RKO (cell line): Measurements from ENCODE around the gene OGA.

Source experiments
- DNase-seq: peaks from one replicate; pipeline ENCODE4 v3.0.0-alpha.2; 2016; ENCODE audit warnings: low spot score

Gene OGA

GRCh38 chr10:101774589-101775272, 43.5 kb downstream of the OGA start:
- no peak for DNase-seq

DNA sequence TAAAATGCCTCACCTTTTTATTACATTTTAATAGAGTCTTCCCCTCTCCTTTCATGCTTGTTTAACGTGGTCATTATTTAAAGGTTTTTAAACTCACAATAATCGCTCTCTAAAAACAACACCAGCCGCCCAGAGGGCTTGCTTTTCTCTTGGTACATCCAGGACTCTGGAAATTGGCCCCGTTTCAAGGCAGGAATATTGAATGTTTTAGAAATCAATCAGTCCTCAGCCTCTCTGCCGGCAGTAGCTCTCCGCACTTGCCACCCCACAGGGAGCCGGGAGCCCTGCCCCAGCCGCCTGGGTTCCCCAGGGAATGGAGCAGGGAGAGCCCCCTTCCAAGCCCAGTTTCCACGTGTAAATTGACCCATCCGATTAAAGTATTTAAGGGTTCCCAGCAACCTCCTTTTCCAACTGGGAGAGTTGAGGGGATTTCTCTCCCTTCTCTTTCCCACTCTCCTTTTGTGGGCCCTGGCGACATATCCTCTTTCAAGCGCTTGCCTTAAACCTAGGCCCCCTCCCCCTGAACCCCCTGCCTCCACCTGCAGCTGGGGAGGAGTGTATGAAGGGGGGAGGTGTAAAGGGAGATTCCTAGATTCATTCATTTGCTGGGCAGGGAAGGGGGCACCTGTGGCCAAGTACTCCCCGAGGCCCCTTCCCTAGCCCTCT, 44.2 kb downstream of the OGA start:
- DNase-seq = no peak

DNA sequence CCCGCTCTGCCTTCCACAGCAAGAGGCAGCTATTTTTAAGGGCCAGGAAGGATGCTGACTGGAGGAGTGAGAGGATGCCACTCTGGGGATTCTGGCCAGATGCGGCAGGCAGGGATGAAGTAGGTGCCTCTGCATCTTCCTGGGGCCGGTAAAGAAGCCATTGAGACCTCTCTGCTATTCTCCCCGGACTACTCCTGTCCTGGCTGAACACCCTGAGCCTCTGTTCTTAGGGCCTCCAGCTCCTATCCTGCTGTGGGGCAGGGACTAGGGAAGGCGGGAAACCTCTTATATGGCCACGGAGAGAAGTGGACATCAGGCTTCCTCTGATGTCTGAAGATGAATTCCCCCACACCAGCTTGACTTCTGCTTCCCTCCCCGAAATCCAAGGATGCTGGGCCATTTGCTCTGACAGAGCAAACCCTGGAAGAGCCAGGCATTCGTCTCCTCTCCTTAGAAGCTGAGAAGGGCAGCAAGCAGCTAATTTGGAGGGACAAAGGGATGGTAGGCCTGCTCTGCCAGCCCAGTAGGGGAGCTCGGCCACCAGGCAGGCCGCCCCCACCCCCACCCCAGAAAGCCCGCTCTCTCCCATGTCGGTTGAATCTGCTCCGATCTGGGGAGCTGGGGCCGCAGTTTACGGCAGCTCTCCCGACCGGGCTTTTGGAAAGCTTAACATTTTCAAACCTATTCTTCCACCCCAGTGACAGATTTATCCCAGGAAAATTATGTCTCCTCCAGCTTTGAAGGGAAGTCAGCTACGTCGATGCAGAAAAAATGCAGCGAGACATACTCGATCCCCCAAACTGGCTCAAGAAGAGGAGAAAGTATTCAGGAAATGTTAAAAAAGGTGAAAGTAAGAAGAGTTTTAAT, 45.1 kb downstream of the OGA start:
- DNase-seq = no peak

DNA sequence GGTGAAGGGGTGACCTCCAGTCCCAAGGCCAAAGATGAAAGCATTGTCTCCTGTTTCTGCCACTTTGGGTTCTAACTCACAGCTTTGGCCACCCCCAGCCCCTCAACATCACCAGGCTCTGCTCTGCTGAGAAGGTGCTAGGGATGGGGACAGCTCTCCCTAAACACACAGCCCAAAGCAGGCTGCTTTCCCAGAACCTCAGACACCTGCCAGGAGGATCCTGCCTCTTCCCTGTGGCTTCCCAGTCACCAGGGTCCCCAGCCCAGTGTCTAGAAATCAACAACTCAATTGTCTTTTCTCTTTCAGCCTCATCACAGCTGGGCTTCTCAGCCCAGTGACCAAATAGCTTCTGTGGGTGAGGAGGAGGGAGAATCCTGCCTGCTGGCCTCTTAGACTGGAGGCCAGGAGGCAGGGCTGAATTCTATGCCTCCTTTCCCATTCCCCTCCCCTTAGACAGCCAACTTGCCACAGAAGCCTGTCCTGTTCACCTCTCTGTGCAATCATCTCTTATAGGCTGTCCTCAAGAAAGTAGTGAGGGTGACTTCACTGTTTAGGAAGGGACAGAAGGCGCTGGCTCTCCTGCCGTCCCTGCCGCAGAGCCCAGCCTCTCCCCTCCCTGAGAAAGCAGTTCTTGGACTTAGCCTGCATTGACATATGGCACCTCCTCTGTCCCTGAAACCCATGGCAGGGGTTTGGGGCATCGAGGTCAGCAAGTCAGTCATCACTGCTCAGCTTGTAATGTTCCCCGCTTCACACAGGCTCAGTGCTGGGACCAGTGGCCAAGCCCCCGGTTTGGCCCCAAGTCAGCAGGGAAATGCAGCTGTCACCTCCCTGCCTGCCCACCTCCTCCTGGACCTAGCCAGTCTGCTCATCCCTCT, 46.0 kb downstream of the OGA start:
- no peak for DNase-seq

- DNase-seq = no peak
Measured at GRCh38 chr10:101771380-101771779, 46.9 kb downstream of the OGA start.

- no peak for DNase-seq
Measured at GRCh38 chr10:101770331-101771215, 47.7 kb downstream of the OGA start.

- no peak for DNase-seq
Measured at GRCh38 chr10:101769541-101770180, 48.6 kb downstream of the OGA start.

DNA sequence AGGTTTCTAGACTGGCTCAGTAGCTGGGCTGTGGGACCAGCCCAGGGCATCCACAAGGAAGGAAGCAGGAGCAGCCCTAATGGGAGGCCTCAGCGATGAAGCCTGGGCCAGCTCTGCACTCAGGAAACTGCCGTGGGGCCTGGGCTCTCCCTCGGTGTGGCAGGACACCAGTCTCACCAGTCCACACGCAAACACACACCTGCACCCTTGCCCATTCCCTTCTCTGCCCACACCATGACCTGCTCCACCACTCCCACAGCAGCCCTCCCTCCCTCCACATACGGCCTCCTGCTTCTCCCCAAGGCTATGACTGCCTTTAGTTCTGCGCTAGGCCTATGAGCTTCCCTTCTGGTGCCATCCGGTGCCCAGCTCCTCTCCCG, 49.5 kb downstream of the OGA start:
- no peak for DNase-seq

DNA sequence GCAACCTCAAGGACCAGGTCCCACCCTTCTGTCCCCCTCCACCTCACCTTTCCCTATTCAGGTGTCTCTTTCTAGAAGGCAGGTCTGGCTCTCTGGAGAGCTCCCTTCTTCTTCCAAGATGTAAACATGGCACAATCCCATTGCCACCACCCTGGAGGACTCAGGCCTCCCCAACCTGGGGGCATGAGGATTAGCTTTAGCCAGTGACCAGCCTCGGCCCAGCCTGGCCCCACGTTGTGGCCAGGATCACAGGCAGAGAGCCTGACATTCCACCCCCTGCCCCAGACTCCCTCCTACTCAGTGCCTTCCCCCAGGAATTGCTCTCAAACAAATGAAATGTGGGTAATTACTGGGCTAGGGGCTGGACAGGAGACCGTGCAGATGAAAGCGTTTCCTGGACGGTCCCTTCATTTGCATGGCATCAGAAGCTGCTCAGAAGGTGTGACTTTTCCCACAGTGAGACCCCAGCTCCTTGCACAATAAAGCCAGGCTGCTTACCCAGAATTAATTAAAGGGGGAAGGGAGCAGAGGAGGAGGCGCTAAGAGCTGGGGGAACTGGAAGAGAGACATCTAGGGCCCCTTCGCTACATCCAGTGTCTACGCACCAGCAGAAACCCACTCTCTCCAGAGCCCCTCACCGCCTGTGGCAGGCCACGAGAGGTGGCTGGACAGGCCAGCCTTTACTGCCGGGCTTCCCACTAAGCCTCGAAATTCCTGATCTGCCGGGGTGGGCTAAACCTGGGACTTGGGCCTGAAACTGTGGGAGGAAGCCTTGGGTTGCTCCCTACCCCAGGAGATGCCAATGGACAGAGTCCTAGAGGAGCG, 50.1 kb downstream of the OGA start:
- DNase-seq = no peak

- DNase-seq = no peak
Measured at GRCh38 chr10:101767600-101767945, 50.7 kb downstream of the OGA start.

DNA sequence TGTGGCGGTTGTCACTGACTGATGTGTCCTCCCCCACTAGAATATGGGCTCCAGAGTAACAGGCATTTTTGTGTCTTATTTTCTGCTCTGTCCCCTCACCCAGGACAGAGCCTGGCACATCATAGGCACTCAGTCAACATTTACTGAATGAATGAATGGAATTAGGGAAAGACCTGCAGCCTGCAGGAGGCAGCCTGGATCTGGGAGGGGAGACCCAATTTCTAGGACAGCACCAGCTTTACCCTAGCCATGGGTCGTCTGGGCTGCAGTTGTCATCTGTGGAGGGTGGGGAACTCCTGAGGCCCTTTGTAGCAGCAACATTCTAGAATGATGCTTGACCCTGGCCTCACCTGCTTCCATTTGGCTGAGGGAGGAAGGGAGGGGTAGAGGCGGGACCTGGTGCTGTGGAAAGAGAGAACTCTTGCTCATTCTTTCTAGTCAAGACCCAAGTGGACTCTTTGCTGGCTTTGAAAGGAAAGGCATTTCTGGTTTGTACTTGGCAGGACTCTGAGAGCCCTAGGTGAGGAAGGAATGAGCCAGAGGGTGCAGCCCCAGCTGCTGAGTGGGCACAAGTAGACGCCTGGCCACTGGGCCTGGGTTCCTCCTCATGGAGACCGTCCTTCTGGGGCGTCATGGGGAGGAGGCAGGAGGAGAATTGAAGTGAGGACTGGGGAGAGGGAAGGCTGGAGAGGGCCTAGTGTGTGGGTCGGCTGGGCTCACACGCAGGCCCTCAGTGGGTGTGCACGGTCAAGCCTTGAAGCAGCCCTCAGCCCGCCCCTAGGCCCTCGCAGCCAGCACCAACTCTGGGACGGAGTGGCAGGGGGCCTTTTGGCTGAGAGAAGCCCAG, 51.3 kb downstream of the OGA start:
- no peak for DNase-seq

DNA sequence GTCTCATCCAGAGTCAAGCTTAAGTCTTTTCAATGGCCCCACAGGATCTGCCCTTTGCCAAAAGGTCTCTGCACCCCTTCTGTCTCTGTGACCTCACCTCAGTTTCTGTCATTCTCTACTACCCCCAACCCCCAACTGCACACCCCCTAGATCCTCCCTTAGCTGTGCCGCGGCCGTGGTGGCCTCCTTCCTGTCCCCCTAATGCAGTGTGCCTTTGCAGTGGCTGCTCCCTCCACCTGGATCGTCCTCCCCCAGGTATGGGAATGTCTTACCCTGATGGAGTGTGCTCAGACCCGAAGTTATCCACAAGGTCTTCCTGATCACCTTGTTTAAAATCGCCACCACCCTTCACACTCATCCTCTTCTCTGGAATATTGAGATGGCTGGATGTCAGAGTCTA, 51.9 kb downstream of the OGA start:
- no peak for DNase-seq

GRCh38 chr10:101763141-101763846, 55.0 kb downstream of the OGA start:
- DNase-seq = no peak

GRCh38 chr10:101762736-101763135, 55.5 kb downstream of the OGA start:
- no peak for DNase-seq

DNA sequence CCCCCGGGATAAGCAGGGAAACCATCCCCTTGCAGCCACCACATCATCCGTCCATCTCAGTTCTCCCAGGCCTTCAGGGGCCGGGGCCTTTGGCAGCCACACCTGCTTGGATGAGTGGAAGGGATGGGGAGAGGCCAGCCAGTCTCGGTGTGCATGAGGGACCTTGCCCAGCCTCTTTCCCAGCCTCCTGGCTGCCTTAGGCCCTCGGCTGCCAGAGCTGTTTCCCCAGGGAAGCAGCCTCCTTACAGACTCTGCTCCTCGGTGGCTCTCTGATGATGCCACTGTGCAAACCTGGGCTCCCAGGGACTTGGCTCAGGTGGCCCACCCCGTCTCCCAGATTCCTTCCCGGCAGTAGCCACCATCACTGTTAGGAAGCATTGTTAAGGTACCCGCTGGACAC, 57.0 kb downstream of the OGA start:
- no peak for DNase-seq

DNA sequence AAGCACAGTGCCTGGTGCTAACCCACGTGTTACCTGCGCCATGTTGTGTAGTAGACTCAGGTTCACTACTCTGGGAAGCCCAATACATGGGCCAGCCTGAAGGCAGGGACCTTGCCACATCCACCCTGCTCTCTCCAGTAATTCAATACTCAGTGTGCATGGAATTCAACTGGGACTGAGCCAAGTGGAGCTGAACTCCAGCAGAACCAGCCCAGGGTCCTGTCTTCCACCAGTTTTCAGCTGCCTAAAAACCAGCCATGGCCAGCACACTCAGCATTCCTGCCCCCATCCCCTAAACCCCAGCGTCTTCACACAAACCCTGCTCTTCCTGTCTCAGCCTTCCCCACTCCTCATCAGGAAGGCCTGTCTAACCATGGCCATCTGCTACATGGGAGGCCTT, 57.7 kb downstream of the OGA start:
- DNase-seq = no peak

GRCh38 chr10:101759309-101760247, 58.7 kb downstream of the OGA start:
- no peak for DNase-seq
